Right atrium auricular region (tissue), 2 donors: Measurements from ENCODE around the gene SPP1. TPM values are rescaled to one million over a fixed set of nuclear protein-coding genes. Genes with fewer than 3 reads are reported as not detected.

Experiments used
- DNase-seq: peaks from one replicate; pipeline ENCODE4 v3.0.0-alpha.2; 2019; ENCODE audit warnings: low spot score
- H3K27ac ChIP-seq, 2 donors: fragments of 200-600 bp; sonication (generic); 1 replicate in 1 of 2; 2 replicates in 1 of 2; pipeline ENCODE4 v1.5.1; 2016 to 2019
- H3K27me3 ChIP-seq, 2 donors: fragments of 200-600 bp; sonication (generic); one replicate each; pipeline versions ENCODE4 v1.5.1 to v1.6.0; 2017 to 2019
- H3K36me3 ChIP-seq: fragments of 200-600 bp; sonication (generic); one replicate; pipeline ENCODE4 v1.5.1; 2016
- H3K4me1 ChIP-seq, 2 donors: fragments of 200-600 bp; sonication (generic); one replicate each; pipeline versions ENCODE4 v1.5.1 to v1.6.0; 2017 to 2019
- H3K4me3 ChIP-seq, 2 donors: fragments of 200-600 bp; sonication (generic); 1 replicate in 1 of 2; 2 replicates in 1 of 2; pipeline ENCODE4 v1.5.1; 2017 to 2019; ENCODE audit warnings: mild to moderate bottlenecking in 1 of 2, moderate library complexity in 1 of 2
- H3K9me3 ChIP-seq, 2 donors: fragments of 200-600 bp; sonication (generic); one replicate each; pipeline ENCODE4 v1.5.1; 2019
- total RNA-seq, 2 donors: library from RNA; depleted of rRNA; stranded (reverse); fragments of >200 nt; gene quantifications; one replicate each; pipeline ENCODE4 v1.1.0, GENCODE V29; 2016
- TF ChIP-seq, protein P1 (sequence below), 2 donors: fragments of 200-600 bp; sonication (generic); IDR thresholded peaks; one replicate each; pipeline ENCODE4 v1.5.1; 2019; ENCODE audit warnings: antibody characterized with exemption in 2 of 2

The SPP1 gene
- total RNA-seq, 2 donors from 2014 or later, result 15.0 to 41.3 TPM

DNA sequence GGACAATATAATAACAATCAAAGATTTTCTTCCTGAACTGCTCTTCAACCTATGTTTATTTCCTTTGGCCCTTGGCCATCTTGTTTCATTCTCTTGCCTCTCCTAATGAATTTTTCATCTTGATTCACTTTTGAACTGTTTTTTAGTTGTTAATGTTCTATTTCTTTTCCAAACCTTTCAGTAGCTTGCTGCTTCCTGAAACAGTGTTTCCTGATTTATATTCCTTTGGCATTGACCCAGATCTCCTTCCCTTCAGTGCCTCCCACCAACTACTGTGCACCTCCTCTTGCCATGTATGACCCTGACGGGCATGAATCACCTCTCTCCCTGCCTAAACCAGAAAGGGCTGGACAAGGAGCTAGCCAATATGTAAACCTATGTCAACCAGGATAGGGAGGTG, 25.6 kb upstream of the SPP1 start:
- DNase-seq, result no peak
- Histone ChIP-seq H3K4me1 (no peaks in the 10 kb centered on the region), H3K27me3 (no peaks in the 10 kb centered on the region), H3K4me3 (no peak overlapping the region), H3K36me3 (no peaks in the 10 kb centered on the region), H3K27ac (no peak overlapping the region), H3K9me3 (no peaks in the 10 kb centered on the region)
- TF ChIP-seq, protein P1, sequence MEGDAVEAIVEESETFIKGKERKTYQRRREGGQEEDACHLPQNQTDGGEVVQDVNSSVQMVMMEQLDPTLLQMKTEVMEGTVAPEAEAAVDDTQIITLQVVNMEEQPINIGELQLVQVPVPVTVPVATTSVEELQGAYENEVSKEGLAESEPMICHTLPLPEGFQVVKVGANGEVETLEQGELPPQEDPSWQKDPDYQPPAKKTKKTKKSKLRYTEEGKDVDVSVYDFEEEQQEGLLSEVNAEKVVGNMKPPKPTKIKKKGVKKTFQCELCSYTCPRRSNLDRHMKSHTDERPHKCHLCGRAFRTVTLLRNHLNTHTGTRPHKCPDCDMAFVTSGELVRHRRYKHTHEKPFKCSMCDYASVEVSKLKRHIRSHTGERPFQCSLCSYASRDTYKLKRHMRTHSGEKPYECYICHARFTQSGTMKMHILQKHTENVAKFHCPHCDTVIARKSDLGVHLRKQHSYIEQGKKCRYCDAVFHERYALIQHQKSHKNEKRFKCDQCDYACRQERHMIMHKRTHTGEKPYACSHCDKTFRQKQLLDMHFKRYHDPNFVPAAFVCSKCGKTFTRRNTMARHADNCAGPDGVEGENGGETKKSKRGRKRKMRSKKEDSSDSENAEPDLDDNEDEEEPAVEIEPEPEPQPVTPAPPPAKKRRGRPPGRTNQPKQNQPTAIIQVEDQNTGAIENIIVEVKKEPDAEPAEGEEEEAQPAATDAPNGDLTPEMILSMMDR (IDR thresholded peaks at IDR 0.05), result no peak

DNA sequence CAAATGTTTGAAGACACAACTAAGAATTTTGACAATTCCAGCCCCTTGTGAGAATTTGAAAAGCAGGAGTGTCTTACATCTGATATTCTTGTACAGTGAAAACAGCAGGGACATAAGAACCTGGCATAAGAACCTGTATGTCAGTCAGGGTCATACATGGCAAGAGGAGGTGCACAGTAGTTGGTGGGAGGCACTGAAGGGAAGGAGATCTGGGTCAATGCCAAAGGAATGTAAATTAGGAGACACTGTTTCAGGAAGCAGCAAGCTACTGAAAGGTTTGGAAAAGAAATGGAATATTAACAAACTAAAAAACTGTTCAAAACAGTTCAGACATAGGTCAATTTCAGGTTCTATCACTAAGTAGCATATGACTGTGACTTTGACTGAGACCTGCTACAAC, 25.0 kb upstream of the SPP1 start:
- DNase-seq, result no peak
- H3K27ac ChIP-seq, result no peak overlapping the region
- no peaks in the 10 kb centered on the region for H3K36me3 ChIP-seq
- no peaks in the 10 kb centered on the region for H3K27me3 ChIP-seq
- H3K4me1 ChIP-seq, result no peaks in the 10 kb centered on the region
- H3K4me3 ChIP-seq, result no peak overlapping the region
- no peaks in the 10 kb centered on the region for H3K9me3 ChIP-seq
- TF ChIP-seq, protein P1 (IDR thresholded peaks at IDR 0.05), result no peak

DNA sequence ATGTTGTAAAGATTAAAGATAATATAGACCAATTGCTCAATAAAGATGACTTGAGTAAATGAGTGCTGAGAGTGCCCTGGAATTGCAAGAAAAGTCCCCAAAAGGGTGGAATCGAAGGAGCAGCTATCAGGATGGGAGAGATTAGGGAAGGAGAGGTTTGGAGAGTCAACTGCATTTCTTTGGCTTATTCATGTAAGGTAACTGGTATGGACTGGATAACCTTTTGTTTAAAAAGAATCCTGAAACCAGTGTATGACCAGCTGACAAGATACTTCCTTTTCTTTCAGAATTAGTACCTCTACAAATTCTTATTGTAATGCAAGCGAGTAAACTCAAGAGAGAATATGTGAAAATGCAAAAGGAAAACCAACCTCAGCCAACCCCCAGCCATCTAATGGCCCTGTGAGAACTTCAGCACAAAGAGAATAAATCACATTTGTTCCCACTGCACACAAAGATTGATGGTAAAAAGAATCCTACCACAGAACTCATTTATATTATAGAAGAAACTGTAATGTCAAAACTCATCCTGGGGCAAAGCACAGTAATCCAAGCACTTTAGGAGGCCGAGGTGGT, 24.5 kb upstream of the SPP1 start:
- TF ChIP-seq, protein P1 (IDR thresholded peaks at IDR 0.05), result no peak
- no peak for DNase-seq
- Histone ChIP-seq H3K27me3 (no peaks in the 10 kb centered on the region), H3K9me3 (no peaks in the 10 kb centered on the region), H3K4me3 (no peak overlapping the region), H3K36me3 (no peaks in the 10 kb centered on the region), H3K4me1 (no peaks in the 10 kb centered on the region), H3K27ac (no peak overlapping the region)

DNA sequence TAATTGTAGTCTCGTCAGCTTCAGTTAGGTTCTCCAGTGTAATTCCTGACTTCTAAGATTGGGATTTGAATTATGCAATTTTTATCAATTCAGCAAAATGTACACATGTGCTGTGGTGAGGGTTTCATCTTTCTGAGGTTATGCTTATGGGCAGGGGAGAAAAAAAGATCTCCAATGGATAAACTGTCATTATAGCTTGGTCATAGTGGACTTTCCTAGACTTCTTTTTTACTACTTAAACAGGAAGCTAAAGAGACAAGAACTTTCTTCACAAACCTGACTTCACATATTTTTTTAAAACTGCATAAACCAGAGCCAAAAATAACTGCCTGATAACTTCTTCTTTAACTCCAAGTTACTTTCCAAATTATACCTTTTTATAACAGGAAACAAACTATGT, 21.7 kb upstream of the SPP1 start:
- Histone ChIP-seq H3K4me3 (no peak overlapping the region), H3K27ac (no peak overlapping the region), H3K9me3 (no peaks in the 10 kb centered on the region), H3K36me3 (no peaks in the 10 kb centered on the region), H3K4me1 (no peaks in the 10 kb centered on the region), H3K27me3 (no peaks in the 10 kb centered on the region)
- TF ChIP-seq, protein P1 (IDR thresholded peaks at IDR 0.05), result no peak
- DNase-seq, result no peak

DNA sequence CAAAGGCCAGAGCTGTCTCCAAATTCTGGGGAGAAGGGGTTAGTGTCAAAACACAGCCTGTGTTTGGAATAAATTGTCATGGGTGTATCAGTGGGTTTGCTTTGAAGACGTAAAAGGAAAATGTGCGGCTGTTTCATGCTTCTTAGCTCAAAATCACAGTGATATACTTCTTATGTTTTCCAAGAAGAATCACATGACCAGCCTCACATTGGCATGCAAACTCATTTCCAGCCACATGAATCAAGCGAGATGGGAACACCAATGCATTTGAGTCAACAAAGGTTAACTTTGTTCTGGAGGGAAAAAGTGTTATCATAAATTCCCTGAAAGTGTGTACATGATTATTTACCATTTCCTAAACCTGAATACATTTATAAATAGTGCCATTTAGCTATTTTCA, 19.0 kb upstream of the SPP1 start:
- Histone ChIP-seq H3K9me3 (no peaks in the 10 kb centered on the region), H3K36me3 (no peaks in the 10 kb centered on the region), H3K27ac (no peak overlapping the region), H3K4me1 (no peaks in the 10 kb centered on the region), H3K27me3 (no peaks in the 10 kb centered on the region), H3K4me3 (no peak overlapping the region)
- TF ChIP-seq, protein P1 (IDR thresholded peaks at IDR 0.05), result no peak
- DNase-seq, result no peak

DNA sequence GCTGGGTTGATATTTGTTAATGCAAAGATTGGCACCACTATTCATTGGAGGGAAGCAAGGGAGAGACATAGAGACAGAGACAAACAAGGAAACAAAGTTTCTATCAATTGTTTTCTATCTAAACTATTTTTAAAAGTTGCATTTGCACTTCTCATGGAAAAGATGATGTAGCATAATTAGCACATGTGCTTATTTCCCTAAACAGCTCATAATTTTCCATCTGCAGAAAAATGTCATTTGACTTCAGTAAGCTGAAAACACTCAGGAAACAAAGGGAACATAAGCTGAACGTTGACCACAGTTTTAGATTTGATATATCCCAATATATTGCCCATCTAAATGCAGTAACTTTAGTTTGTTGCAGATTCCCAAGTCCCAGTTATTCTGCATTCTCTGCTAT, 18.5 kb upstream of the SPP1 start:
- no peak overlapping the region for H3K27ac ChIP-seq
- DNase-seq, result no peak
- H3K9me3 ChIP-seq, result no peaks in the 10 kb centered on the region
- H3K4me3 ChIP-seq, result no peak overlapping the region
- no peaks in the 10 kb centered on the region for H3K27me3 ChIP-seq
- no peaks in the 10 kb centered on the region for H3K4me1 ChIP-seq
- TF ChIP-seq, protein P1 (IDR thresholded peaks at IDR 0.05), result no peak
- H3K36me3 ChIP-seq, result no peaks in the 10 kb centered on the region
